DND-41 (cell line): Measurements from ENCODE around the gene DLG1.

Experiments
- ATAC-seq: fragments of 200-7000 bp; cut with Tn5 transposase; 3 replicates; pipeline ENCODE4 v1.9.1; 2021; ENCODE audit warnings: low read depth; ENCODE audit not compliant: insufficient read depth
- DNase-seq: peaks from one replicate; pipeline ENCODE4 v3.0.0-alpha.2; 2020
- H2AFZ ChIP-seq: 2 replicates; pipeline ENCODE4 v1.6.0; 2012; ENCODE audit warnings: low read depth, low read length
- H3K27ac ChIP-seq: 2 replicates; pipeline ENCODE4 v1.5.1; 2012; ENCODE audit warnings: low read length, inconsistent platforms
- H3K27me3 ChIP-seq: fragments of 200-600 bp; sonication (generic); 2 replicates; pipeline ENCODE4 v1.6.0; 2012; ENCODE audit warnings: low read length, mild to moderate bottlenecking, inconsistent platforms; ENCODE audit not compliant: insufficient read depth, poor library complexity
- H3K36me3 ChIP-seq: 2 replicates; pipeline ENCODE4 v1.5.1; 2012; ENCODE audit warnings: low read length, inconsistent platforms; ENCODE audit not compliant: insufficient read depth
- H3K4me1 ChIP-seq: 2 replicates; pipeline ENCODE4 v1.5.1; 2012; ENCODE audit warnings: mild to moderate bottlenecking, low read length; ENCODE audit not compliant: insufficient read depth
- H3K4me2 ChIP-seq: 2 replicates; pipeline ENCODE4 v1.6.0; 2012; ENCODE audit warnings: mild to moderate bottlenecking, moderate library complexity, low read length, inconsistent platforms; ENCODE audit not compliant: insufficient read depth
- H3K4me3 ChIP-seq, 2 experiments: fragments of 200-600 bp in 1 of 2; shearing (Covaris generic) in 1 of 2; 2 replicates each; pipeline ENCODE4 v1.5.1; 2012 to 2016; ENCODE audit warnings: inconsistent platforms in 2 of 2, low read length in 2 of 2, mild to moderate bottlenecking in 2 of 2, low read depth in 1 of 2, moderate library complexity in 1 of 2
- H3K79me2 ChIP-seq: 2 replicates; pipeline ENCODE4 v1.6.0; 2012; ENCODE audit warnings: low read length, inconsistent platforms; ENCODE audit not compliant: insufficient read depth
- H3K9ac ChIP-seq: 2 replicates; pipeline ENCODE4 v1.6.0; 2012; ENCODE audit warnings: low read depth, mild to moderate bottlenecking, inconsistent platforms, low read length, moderate library complexity
- H3K9me3 ChIP-seq: 2 replicates; pipeline ENCODE4 v1.5.1; 2012; ENCODE audit warnings: low read length, moderate library complexity, mild to moderate bottlenecking, inconsistent platforms; ENCODE audit not compliant: insufficient read depth, severe bottlenecking
- H4K20me1 ChIP-seq: 2 replicates; pipeline ENCODE4 v1.6.0; 2012; ENCODE audit warnings: low read length; ENCODE audit not compliant: insufficient read depth
- EZH2 ChIP-seq: IDR thresholded peaks from 3 replicates; pipeline ENCODE4 v1.6.1; 2012; ENCODE audit warnings: borderline replicate concordance, low read depth, mild to moderate bottlenecking, moderate library complexity, low read length, inconsistent platforms; ENCODE audit not compliant: severe bottlenecking
- TF ChIP-seq, protein P1 (sequence below): IDR thresholded peaks from 2 replicates; pipeline ENCODE4 v1.5.1; 2012; ENCODE audit warnings: borderline replicate concordance, low read length, moderate library complexity, mild to moderate bottlenecking; ENCODE audit not compliant: poor library complexity, severe bottlenecking; ENCODE audit errors: extremely low read depth

The DLG1 gene

DNA sequence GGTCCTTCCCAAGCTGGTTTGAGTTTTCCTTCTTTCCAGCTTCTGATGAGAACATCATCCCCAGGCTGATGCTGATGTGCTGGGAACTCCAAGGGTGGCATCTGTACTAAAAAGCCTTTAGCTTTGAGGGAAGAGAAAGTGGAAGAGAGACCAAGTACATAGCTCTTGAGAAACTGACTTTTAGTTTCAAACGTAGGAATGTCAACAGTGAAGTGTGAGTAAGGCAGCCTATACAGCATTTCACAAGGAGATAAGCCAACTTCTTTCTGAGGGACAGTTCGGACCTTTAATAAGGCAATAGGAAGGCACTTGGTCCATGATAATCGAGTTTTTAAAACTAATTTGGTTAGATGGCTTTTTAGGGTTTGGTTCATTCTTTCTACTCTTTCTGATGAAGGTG, 53.7 kb downstream of the DLG1 start:
- no peak overlapping the region for H3K27ac ChIP-seq
- no peaks in the 10 kb centered on the region for H3K4me1 ChIP-seq
- H3K9ac ChIP-seq: no peak overlapping the region
- H3K27me3 ChIP-seq: no peaks in the 10 kb centered on the region
- H3K9me3 ChIP-seq: peaks cover 63% of the 10 kb centered on the region
- ATAC-seq (no peak), DNase-seq (no peak)
- no peak overlapping the region for H2AFZ ChIP-seq
- TF ChIP-seq, protein P1, sequence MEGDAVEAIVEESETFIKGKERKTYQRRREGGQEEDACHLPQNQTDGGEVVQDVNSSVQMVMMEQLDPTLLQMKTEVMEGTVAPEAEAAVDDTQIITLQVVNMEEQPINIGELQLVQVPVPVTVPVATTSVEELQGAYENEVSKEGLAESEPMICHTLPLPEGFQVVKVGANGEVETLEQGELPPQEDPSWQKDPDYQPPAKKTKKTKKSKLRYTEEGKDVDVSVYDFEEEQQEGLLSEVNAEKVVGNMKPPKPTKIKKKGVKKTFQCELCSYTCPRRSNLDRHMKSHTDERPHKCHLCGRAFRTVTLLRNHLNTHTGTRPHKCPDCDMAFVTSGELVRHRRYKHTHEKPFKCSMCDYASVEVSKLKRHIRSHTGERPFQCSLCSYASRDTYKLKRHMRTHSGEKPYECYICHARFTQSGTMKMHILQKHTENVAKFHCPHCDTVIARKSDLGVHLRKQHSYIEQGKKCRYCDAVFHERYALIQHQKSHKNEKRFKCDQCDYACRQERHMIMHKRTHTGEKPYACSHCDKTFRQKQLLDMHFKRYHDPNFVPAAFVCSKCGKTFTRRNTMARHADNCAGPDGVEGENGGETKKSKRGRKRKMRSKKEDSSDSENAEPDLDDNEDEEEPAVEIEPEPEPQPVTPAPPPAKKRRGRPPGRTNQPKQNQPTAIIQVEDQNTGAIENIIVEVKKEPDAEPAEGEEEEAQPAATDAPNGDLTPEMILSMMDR: no peak
- TF ChIP-seq EZH2: no peak
- peaks cover 68% of the 10 kb centered on the region for H3K79me2 ChIP-seq
- H3K4me3 ChIP-seq: no peak overlapping the region
- H4K20me1 ChIP-seq: peaks cover 4% of the 10 kb centered on the region; the same call in 1 of the 2 replicates
- no peak overlapping the region for H3K4me2 ChIP-seq
- peaks cover 44% of the 10 kb centered on the region for H3K36me3 ChIP-seq

DNA sequence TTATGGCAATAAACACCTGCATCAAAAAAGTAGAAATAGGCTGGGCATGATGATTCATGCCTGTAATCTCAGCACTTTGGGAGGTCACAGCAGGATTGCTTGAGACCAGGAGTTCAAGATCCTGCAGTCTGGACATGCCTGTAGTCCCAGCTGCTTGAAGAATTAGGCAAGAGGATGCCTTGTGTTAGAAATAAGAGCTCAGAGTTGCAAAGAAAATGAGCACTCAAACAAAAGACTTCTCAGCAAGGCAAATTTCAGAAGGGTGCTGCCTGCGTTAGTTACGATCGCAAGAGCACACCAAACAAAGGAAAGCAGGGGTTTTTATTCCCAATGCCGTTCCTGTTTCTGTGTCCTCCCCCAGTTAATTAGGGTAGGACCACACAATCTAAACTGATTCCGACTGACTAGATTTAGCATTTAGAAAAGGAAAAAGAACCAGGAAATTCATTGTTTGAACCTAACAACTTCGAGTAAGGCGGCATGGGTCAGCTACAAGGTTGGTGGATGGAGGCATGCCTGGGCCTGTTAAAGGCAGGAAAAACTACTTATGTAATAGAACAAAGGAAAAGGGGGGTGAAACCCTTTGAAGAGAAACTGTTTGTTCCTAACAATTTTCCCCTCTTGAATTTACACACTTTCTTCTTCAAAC, 55.5 kb downstream of the DLG1 start:
- Histone ChIP-seq H3K4me3 (no peak overlapping the region), H3K36me3 (peaks cover 33% of the 10 kb centered on the region), H3K9ac (no peak overlapping the region), H3K4me2 (no peak overlapping the region), H3K79me2 (peaks cover 69% of the 10 kb centered on the region), H4K20me1 (peaks cover 4% of the 10 kb centered on the region; the same call in 1 of the 2 replicates), H3K9me3 (peaks cover 51% of the 10 kb centered on the region), H3K27ac (no peak overlapping the region), H2AFZ (no peak overlapping the region), H3K4me1 (no peaks in the 10 kb centered on the region), H3K27me3 (no peaks in the 10 kb centered on the region)
- no peak for TF ChIP-seq EZH2
- TF ChIP-seq, protein P1: no peak
- no peak for ATAC-seq
- no peak for DNase-seq

DNA sequence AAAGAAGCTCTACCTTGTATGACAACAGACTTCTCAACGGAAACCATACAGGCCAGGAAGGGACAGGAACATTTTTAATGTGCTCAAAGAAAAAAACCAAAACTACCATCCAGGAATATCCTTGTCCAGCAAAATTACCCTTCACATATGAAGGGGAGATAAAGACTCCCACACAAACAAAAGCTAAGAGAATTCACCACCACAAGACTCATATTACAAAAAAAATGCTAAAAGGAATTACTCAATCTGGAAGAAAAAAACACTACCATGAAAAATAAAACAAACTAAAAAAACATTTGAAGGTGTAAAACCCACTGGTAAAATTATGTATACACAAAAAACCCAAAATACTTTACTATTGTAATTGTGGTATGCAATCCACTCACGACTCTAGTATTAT, 57.2 kb downstream of the DLG1 start:
- H3K36me3 ChIP-seq: peaks cover 27% of the 10 kb centered on the region; the same call in 1 of the 2 replicates
- H3K4me1 ChIP-seq: no peaks in the 10 kb centered on the region
- H3K79me2 ChIP-seq: peaks cover 71% of the 10 kb centered on the region
- ATAC-seq (no peak), DNase-seq (no peak)
- TF ChIP-seq, protein P1: no peak
- no peak for TF ChIP-seq EZH2
- H3K9ac ChIP-seq: no peak overlapping the region
- no peak overlapping the region for H3K27ac ChIP-seq
- H3K9me3 ChIP-seq: peaks cover 44% of the 10 kb centered on the region
- H3K4me2 ChIP-seq: no peak overlapping the region
- no peak overlapping the region for H3K4me3 ChIP-seq
- H4K20me1 ChIP-seq: peaks cover 4% of the 10 kb centered on the region; the same call in 1 of the 2 replicates
- H3K27me3 ChIP-seq: no peaks in the 10 kb centered on the region
- no peak overlapping the region for H2AFZ ChIP-seq
